ENCODE measurements around the gene SLC39A5.

Gene SLC39A5

DNA sequence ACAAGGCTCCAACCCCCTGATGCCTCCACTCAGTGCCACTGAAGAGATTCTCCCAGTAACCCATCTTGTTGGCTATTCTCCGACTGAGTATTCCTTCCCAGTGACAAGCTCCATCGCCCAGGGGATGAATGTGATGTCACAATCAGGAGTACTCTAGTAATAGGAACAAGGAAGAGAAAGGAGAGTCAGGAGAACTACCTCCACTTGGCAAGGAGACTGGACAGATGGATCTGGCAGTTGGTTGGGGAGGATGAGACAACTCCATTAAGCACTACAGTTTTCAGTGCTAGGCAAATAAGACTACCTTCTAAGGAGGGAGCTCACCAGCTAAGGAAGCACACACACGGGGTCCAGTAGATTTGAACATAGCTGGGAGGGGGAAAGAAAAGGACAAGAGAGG lies 13.4 kb upstream of the SLC39A5 start:
- DNase-seq: no peak

GRCh38 chr12:56219840-56220239 lies 10.0 kb upstream of the SLC39A5 start:
- no peak for DNase-seq

- DNase-seq: no peak
Measured at GRCh38 chr12:56220611-56221231, 9.1 kb upstream of the SLC39A5 start.

DNA sequence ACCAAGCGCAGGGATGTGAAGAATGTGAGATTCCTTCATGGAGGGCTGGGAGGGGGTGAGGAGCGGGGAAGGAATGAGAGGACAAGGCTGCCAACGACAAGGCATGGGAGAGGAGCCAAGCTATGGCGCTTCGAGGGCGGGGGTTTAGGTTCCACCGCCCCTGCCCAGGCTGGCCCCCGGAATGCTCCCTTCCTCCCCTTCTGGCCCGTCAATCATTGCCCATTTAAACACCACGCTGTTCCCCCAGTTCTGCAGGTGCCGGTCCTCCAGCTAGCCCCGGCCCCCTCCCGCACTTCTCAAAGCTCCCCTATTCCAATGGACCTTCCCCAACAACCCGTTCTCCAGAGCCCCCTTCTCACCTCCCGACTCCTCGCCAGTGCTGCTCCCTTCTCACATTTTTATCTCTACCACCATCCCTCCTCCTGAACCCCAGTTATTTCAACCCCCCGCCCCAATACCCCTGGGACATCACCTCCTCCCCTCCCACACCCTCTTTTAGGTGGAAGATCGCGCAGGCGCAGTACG lies 8.6 kb upstream of the SLC39A5 start:
- DNase-seq: no peak

- DNase-seq: peak; percentile 91
Measured at GRCh38 chr12:56221757-56222530, 7.9 kb upstream of the SLC39A5 start, which contains the start of gene RNF41. Gene RNF41 (minus strand): TSS chr12:56221922. CDS start chr12:56214047, 7,875 bp downstream.

DNA sequence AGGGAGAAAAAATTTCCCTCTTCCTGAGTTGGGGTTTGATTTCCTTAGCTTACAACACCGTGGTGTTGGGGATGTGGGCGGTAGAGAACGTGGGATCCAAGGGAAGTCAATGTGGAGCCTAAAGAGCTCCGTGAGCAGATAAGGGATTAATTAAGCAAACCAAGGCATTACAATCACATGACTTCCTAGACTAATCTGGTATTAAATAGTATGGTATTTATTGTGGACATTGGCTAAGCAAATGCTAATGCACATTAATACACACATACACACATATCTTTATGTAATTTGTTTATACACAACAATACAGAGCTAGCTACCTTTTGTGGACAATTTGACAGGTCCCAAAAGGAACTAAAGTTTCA lies 7.3 kb upstream of the SLC39A5 start:
- no peak for DNase-seq

DNA sequence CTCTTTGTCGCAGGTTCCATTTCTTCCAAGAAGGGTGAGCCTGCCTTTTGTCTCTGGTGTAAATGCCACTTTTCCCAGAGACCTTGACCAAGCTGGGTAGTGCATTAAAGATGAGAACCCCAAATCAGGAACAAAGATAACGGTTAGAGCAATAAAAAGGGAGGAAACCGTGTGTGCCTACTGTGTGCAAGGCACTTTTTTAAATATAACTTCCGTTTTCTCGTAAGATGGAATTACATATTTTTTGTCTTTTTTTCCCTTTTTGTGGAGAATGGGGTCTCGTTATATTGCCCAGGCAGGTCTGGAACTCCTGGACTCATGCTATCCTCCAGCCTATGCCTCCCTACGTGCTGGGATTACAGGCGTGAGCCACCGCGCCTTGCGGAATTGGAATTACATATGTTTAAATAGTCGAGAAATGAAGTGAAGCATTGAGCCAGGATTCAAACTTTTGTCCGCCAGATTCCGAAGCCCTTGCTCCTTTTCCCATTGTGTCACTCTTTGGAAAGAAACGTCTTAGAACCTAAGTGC lies 6.2 kb upstream of the SLC39A5 start:
- DNase-seq: no peak

GRCh38 chr12:56224102-56224701 lies 5.6 kb upstream of the SLC39A5 start, which contains the start of gene NABP2:
Gene NABP2 (plus strand): TSS chr12:56224342. CDS start chr12:56224857, 515 bp downstream.
- peak; percentile 93 for DNase-seq

- DNase-seq: no peak
Measured at GRCh38 chr12:56224954-56225353, 4.9 kb upstream of the SLC39A5 start.

- DNase-seq: no peak
Measured at GRCh38 chr12:56229082-56229481, 769 bp upstream of the SLC39A5 start.

DNA sequence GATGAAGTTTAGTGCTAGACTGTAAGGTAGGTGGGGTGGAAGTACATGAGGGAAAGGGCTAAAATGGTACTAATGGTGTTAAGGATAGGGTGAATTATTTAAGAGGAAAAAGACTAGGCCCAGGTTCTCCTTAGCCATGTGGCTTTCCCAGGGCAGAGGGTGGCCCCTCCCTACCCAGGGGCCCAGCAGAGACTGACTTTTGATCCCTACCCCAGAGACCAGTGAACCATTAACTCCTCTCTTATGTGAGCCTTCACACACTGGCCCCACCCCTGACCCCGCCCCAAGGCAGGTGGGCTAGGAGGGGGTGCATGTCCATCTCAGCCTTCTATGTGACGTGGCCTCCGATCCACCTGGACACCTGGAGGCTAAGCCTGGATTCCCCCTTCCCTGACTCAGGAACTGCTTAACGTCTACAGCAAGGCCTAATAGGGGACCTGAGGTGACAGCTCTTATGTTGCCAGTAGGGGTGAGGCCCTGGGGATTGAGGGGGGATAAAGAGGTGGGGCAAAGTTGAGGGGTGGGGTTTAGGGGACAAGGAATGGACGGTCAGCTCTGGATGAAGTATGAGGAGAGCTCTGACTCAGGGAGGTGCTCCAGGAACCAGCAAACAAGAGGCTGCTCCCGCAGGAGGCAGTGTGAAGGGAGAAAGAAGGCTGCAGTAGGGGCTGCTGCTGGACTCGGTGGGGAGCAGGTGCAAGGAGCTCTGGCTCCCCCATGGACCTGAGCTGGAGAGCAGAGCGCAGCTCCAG lies 757 bp downstream of the SLC39A5 start:
- DNase-seq: no peak

GRCh38 chr12:56231184-56231582 lies 1.3 kb downstream of the SLC39A5 start:
- no peak for DNase-seq

GRCh38 chr12:56234746-56235436 lies 5.0 kb downstream of the SLC39A5 start:
- no peak for DNase-seq

DNA sequence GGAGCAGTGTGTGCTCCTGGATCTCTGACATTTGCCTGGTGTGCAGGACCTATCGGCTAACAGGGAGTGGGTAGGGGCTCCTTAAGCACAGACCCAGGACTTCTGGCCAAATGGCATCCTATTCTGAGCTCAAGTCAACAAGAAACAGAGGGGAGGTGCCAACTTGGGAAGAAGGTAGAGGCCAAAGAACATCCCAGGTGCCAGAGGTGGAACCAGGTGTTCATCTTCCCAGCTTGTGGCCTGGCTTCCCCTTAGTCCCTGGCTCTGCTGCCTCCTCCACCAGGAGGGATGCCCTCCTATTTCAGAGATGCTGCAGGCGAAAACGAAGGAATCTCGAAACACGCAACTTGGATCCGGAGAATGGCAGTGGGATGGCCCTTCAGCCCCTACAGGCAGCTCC lies 6.2 kb downstream of the SLC39A5 start:
- DNase-seq: no peak

DNA sequence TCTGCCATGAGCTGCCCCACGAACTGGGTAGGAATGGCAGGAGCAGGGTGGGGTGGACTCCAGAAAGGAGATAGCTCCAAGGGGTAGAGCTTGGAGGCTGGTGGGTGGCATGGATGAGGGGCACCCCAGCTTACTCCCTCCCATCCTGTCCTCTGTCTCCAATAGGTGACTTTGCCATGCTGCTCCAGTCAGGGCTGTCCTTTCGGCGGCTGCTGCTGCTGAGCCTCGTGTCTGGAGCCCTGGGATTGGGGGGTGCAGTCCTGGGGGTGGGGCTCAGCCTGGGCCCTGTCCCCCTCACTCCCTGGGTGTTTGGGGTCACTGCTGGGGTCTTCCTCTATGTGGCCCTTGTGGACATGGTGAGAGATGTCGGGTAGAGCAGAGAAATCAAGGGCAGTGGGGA lies 7.1 kb downstream of the SLC39A5 start:
- DNase-seq: no peak

DNA sequence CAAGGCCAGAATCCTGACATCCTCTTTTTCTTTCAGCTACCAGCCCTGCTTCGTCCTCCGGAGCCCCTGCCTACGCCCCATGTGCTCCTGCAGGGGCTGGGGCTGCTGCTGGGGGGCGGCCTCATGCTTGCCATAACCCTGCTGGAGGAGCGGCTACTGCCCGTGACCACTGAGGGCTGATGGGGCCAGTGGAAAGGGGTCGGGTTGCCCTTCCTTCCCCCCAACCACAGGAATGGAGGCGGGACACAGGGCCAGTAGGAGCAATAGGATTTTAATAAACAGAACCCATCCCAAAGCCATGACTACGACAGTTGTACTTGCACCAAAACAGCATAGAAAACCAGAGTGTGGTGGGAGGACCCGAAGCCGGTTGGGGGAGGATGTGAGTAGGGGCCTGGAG lies 7.7 kb downstream of the SLC39A5 start:
- no peak for DNase-seq

DNA sequence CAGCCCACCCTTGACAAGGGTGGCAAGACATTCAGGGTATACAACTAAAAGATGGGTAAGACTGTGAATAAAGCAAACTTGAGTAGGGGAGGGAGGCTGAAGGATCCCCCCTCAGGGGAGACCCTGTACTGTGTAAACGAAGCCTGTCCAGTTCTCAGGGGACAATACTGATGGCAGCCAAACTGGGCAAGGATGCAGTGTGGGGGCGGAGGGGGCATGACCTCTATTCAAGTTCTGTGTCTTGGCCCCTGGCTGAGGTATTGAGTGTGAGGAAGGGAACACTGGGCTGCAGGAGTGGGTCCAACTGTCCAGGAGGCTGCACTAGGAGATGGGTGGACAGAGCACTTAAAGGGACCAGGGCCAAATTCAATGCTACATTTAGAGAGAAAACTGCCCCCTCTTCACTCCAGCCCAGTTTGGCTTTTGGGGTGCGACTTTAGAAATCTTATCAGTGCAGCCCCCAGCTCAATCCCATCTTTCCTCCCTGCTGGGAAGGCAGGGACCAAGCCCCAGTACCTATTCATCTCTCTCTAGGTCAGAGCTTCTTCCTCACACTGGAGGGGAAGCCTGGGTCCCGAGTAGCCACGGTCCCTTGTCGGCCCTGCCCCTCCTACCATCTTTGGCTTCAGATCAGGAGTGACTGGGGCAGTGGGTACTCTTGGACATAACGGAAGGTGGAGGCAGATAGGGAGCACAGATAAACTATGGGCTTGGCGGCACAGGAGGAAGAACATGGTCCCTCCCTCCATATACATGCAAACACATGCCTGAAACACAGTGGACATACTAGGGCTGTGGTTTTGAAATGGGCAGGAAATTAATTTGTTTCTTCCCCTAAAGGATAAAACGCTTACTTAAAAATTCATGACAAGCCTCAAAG lies 11.8 kb downstream of the SLC39A5 start:
- no peak for DNase-seq

DNA sequence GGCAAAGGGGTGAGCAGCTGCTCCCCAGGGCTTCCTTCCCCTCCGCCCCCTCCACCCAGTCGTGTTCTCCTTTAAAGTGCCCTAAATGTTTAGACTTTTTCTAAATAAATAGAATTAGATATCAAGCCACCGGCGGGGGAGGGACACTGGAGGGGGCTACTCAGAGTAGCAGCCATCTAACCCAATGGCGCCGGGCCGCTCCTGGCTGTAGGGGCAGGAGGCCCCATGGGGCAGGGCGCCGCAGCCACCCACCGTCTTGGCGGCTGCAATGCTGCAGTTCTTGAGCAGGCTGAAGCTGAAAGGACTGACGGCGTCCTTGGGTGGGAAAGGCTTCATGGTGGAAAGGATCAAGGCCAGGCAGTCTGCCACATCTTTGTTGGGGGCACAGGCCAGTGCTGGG lies 13.1 kb downstream of the SLC39A5 start:
- no peak for DNase-seq

GRCh38 chr12:56243731-56244181 lies 13.9 kb downstream of the SLC39A5 start:
- no peak for DNase-seq

DNA sequence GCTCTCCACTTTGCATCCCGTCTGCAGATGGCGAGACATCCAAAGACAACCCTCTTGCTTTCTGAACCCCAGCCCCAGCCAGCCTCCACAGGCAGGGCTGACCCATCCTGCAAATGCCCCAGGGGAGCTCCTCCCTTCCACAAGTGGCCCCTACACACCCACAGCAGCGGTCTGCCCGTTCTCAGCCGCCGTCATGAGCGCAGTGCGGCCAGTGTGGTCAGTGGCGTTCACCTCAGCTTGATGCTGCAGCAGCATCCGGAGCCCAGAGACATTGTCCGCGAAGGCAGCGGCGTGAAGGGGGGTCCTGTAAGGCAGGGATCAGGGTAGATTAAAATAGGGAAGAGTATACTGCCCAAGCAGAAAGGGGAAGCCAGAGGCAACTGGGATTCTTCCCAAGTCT lies 14.6 kb downstream of the SLC39A5 start:
- DNase-seq: no peak

DNA sequence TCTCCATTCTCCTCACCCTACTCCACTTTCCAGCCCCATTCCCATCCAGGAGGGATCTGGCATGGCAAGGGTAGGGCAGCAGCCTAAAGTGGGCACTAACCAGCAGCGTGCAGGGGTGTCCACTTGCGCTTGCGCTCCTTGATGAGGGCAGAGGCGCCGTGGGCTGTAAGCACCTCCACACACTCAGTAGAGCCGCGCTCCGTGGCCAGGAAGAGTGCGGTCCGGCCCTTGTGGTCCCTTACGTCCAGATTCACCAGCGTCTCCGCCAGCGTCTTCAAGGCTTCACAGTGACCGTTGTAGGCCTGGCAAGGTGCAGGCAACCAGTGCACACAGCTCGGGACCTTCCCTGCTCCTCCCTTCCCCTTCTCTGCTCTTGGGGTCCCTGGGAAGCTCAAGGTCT lies 18.1 kb downstream of the SLC39A5 start:
- DNase-seq: no peak
